Activated gamma-delta T cell (primary cell): ENCODE measurements around the gene S100PBP.
"Not testable (repeated sequence)": the region's sequence is repeated elsewhere in the genome, so short reads cannot be mapped to it uniquely, and the experiment has no call there.

ENCODE experiments used
- DNase-seq: peaks from one replicate; lab custom pipeline; 2025; lab: John Stamatoyannopoulos, UW

S100PBP gene

DNA sequence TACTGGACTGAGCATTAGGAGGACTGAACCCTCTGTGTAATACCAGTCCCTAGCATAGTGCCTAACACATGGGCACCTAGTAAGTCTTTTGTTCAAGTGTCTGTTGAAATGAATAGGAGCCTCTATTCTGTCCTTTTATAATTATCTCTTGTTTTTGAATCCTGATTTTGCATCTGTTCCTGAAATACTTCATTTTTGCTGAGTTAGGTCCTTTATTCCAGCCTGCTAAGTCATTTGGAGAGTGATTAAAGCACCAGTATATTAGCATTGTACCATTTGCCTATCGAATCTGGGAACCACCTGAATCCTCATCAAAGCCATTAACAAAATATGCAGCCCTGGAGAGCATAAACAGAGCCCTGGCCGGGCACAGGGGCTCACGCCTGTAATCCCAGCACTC lies 32.6 kb upstream of the S100PBP start:
- no peak for DNase-seq

- DNase-seq: no peak
Observed at GRCh38 chr1:32786856-32787255, 30.6 kb upstream of the S100PBP start.

GRCh38 chr1:32789356-32789755 lies 28.1 kb upstream of the S100PBP start:
- DNase-seq: not testable (repeated sequence)

GRCh38 chr1:32791881-32792280 lies 25.6 kb upstream of the S100PBP start:
- DNase-seq: no peak

DNA sequence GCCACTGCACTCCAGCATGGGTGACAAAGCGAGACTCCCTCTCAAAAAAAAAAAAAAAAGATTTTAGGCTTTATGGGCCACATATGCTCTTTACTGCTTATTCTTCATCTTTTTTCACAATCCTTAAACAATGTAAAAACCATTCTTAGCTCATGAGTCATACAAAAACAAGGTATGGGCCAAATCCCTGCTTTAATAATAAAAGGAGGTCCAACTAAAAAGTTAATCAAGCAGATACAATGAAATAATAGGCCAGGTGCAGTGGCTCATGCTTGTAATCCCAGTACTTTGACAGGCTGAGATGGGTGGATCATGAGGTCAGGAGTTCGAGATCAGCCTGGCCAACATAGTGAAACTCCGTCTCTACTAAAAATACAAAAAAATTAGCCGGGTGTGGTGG lies 21.7 kb upstream of the S100PBP start:
- DNase-seq: not testable (repeated sequence)

- no peak for DNase-seq
Observed at GRCh38 chr1:32797456-32797855, 20.0 kb upstream of the S100PBP start.

GRCh38 chr1:32798191-32798590 lies 19.3 kb upstream of the S100PBP start:
- no peak for DNase-seq

- no peak for DNase-seq
Observed at GRCh38 chr1:32798679-32799416, 18.6 kb upstream of the S100PBP start.

DNA sequence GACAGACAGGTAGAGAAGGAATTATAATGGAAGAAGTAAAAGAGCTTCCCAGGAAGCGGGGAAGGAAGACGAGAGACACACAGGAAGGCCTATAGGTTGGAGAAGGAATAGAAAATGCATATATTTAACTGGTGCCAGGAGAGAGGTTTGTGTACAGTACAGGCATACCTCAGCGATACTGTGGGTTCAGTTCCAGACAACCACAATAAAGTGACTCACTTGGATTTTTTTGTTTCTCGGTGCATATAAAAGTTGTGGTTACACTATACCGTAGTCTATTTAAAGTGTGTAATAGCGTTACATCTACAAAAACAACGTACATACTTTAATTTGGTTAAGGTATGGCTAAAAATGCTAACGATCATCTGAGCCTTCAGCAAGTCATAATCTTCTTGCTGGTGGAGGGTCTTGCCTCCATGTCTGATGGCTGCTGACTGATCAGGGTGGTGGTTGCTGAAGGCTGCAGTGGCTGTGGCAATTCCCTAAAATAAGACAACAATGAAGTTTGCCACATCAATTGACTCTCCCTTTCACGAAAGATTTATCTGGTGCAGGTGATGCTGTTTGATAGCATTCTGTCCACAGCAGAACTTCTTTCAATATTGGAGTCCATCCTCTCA lies 16.2 kb upstream of the S100PBP start:
- DNase-seq: no peak

- DNase-seq: not testable (repeated sequence)
Observed at GRCh38 chr1:32804460-32804859, 13.0 kb upstream of the S100PBP start.

DNA sequence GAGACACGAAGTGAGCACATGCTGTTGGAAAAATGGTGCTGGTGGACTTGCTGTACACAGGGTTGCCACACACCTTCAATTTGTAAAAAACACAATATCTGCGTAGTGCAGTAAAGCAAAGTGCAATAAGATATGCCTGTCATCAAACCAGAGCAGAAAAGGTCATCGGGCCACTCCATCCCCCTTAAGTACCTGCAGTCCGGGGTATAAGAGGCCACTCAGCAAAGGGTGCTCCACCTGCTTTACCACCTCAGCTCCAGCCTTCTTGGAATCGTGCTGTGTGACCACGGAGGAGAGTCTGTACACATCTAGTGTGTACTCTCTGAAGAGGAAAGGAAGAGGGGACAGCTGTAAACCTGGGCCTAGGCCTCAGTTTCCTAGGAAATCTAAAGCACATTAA lies 11.2 kb upstream of the S100PBP start:
- DNase-seq: no peak

DNA sequence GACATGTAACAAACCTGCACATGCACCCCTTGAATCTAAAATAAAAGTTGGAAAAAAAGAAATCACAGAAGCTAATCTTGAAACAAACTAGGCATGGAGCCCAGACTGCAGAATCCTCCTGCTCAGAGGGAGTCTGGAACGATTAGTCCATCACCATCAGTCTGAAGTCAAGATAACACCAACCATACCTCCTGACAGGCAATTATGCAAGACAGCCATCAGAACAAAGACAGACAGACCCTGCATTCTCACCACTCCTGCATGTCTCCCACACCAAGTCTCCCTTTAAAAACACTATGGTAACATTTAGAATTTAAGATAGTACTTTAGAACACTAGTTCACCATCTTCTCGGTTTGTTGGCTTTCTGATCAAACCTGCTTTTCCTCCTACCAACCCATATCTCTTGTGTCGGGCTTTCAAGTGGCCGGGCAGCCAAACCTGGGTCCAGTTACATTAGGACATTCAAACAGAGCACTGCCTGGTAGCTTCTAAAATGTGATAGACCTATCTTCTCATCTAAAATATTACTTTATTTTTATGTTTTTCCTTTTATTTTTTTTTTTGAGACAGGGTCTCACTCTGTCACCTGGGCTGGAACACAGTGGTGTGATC lies 10.4 kb upstream of the S100PBP start:
- no peak for DNase-seq

DNA sequence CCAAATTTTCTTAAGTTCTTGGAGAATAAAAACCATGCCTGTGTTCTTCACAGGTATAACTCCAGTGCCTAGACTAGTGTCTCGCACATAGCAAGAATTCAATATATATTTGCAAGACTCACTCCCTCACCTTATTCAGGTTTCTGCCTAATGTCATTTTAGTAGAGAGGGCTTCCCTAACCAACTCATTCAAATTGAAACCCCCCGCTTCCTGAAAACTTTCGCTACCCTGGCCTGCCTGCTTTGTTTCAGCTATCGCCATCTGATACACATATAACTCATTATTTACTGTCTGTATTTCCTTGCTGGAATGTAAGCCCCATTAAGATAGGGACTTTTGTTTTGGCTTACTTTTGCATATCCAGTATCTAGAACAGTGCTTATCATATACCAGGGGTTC lies 8.9 kb upstream of the S100PBP start:
- DNase-seq: no peak

DNA sequence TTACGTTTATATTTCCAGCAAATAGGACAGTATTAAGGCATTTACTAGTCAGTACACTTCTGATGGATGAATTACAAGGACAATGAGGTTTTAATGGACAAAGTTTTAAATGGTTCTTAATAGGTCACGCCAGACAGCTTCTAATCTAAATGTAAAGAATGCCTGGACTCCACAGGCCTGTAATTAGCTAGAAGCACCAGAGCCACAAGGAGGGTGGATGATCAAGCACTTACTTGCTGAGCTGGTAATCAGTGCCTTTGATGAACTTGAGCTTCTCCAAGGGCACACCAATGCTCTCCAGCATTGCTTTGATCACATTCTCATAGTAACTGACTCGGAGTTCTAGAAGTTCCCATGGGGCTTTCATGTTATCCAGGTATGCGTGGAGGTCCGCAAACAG lies 7.1 kb upstream of the S100PBP start:
- DNase-seq: no peak

- no peak for DNase-seq
Observed at GRCh38 chr1:32811265-32811664, 6.2 kb upstream of the S100PBP start.

- DNase-seq: no peak
Observed at GRCh38 chr1:32811917-32812316, 5.5 kb upstream of the S100PBP start.

DNA sequence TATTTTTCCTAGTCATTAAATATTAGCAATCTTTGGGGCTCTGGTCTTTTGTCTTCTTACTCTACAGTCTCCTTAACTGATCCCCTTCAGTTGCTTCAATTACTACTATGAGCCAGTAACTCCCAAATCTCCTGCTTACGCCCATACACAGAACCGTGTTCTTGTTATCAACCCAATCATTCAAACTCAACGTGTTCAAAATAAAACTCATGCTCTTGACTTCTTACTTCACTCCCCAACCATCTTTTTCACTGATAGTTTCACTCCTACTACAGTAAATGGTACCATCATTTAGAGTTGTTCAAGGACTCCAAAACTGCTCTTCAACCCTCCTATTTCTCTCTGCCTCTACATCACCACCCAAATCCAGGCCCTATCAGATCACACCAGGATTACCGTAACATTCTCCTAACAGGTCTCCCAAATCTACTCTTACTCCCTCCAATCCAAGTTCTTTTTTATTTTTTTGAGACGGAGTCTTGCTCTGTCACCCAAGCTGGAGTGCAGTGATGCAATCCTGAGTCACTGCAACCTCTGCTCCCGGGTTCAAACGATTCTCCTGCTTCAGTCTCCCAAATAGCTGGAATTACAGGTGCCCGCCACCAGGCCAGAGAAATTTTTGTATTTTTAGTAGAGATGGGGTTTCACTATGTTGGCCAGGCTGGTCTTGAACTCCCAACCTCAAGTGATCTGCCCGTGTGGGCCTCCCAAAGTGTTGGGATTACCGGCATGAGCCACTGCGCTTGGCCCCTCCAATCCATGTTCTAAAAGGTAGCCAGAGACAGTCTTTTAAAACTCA lies 3.3 kb upstream of the S100PBP start:
- DNase-seq: no peak

- no peak for DNase-seq
Observed at GRCh38 chr1:32816676-32817158, 736 bp upstream of the S100PBP start.

- DNase-seq: no peak
Observed at GRCh38 chr1:32817815-32818786, 648 bp downstream of the S100PBP start.

DNA sequence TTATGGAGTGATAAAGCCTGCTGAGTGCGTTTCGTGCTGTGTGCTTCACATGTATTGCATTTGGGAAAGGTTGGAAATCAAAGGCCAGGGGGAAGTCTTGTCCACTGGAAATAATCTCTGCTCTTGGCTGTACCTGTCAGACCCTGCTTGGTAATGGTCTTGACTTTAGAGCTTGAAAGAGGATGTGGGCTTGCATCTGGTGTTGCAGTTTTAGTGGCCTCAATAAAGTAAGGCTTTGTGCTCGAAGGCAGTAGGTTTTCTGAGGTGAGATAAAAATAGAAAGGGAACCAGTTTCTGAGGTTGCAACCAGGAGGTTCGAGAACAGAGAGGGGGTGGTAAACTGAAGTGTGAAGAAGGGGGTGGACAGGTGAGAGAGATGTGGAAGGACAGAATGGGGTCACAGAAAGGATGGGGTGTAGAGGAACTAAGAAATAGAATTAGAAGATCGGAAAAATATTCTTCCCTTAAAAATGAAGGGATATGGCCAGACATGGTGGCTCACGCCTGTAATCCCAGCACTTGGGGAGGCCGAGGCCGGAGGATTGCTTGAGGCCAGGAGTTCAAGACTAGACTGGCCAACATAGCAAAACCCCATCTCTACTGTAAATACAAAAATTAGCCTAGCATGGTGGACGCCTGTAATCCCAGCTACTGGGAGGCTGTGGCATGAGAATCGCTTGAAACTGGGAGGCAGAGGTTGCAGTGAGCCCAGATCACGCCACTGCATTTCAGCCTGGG lies 1.5 kb downstream of the S100PBP start:
- DNase-seq: no peak
